Middle frontal gyrus (tissue), 1 donor: ENCODE data around the gene CCM2.
"Not testable (repeated sequence)": the region's sequence is repeated elsewhere in the genome, so short reads cannot be mapped to it uniquely, and the experiment has no call there.

Experiments used
- DNase-seq: peaks from one replicate; pipeline ENCODE4 v3.0.0-alpha.2; 2015; ENCODE audit warnings: low spot score; ENCODE audit errors: extremely low spot score

Gene CCM2

DNA sequence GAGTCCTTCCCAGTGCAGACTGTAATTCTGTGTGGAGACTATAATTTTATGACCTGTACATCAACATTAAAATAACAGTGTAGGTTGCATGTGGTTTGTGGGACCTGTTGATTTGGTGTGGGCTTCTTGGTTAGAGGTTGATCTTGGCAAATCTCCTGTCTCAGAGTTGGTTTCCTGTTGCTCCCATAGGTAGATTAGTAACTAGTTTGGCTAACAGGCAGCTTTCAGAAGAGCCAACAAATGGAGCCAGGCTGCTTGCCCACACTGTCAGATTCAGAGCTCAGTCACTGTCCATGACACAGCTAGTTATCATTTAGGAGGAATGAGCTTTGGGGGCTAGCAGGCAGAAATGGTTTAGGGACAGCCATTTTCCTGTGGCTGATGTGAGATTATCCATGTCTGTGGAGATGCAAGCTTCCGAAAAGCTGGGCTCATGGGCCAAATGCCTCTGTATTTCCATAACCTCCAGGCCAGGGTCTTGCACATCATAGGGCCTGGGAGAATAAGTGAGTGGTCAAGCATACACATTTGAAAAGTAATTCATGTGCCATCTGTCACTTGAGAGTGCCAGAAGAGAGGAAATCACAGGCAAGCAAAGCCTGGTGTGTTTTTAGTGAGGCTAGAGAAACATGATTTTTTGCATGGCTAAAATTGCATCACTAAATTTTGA lies 33.4 kb downstream of the CCM2 start:
- no peak for DNase-seq

DNA sequence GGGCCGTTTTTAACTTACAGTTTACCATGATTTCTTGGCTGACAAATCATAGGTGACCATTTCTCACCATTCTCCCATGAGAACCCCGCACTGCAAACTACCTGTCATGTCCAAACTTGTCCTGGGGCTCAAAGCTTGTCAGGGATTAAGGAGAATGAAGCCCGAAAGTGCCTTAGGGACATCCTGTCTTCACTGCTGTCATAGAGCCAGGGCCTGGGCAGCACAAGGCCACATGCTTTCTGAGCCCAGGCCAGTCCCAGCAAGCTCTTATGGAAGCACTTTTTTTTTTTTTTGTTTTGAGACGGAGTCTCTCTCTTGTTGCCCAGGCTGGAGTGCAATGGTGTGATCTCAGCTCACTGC lies 33.9 kb downstream of the CCM2 start:
- DNase-seq: no peak

- DNase-seq: not testable (repeated sequence)
These were observed 34.7 kb downstream of the CCM2 start for GRCh38 chr7:45034710-45035109.

GRCh38 chr7:45035371-45035770 lies 35.4 kb downstream of the CCM2 start:
- DNase-seq: no peak

- DNase-seq: no peak
These were observed 35.9 kb downstream of the CCM2 start for GRCh38 chr7:45035893-45036292.

- DNase-seq: no peak
These were observed 36.3 kb downstream of the CCM2 start for GRCh38 chr7:45036317-45036716.

- DNase-seq: no peak
These were observed 36.8 kb downstream of the CCM2 start for GRCh38 chr7:45036796-45037195.

GRCh38 chr7:45037876-45038275 lies 37.9 kb downstream of the CCM2 start:
- no peak for DNase-seq

DNA sequence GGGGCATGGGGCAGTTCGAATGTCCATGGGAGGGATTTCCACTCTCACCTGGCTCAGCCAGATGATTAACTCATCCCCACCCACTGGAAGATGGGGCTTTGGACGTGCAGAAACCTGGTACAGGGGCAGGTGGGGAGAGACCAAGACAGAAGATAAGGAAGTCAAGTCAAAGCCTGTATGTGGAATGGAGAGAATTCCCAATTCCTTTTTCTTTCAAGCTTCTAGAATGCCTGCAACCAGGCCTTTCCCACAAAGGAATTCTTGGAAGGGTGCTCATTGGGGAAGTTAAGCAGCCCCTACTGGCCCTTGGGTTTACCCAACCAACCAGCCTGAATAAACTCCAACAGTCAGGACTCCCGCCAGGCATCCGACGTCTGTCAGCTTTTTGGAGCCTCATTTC lies 39.1 kb downstream of the CCM2 start:
- no peak for DNase-seq

- DNase-seq: no peak
These were observed 44.3 kb downstream of the CCM2 start for GRCh38 chr7:45044338-45044737.

GRCh38 chr7:45048748-45049147 lies 48.7 kb downstream of the CCM2 start:
- no peak for DNase-seq

DNA sequence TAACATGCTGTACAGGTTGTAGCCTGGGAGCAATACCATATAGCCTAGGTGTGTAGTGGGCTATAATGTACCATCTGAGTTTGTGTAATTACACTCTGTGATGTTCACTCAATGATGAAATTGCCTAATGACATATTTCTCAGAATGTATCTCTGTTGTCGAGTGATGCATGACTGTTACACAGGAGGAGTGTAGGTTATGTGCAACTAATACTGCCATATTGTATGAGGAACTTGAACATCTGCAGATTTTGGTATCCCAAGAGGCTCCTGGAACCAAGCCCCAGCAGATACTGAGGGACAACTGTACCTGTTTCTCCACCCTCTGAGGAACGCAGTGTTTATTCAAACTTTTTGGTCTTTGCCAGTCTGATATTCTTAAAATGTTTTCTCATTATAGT lies 50.2 kb downstream of the CCM2 start:
- DNase-seq: no peak

- no peak for DNase-seq
These were observed 52.0 kb downstream of the CCM2 start for GRCh38 chr7:45052011-45052410.

DNA sequence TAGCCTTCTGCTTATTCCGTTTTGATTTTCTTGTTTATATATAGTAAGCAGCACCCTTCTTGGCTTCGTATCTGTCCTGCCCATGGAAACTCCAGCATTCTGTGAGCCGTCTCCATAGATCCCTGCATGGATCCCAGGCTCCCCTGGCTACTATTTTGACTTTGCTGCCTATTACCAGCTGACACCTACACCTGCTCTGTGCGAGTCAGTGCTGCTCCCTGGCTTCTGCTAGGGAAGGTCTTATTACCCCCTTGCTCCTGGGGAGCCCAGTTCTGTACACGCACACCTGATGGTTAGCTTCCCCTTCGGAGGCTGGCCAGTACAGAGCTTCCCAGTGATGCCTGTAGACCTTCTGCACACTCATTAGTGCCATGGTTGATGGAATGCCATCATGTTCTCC lies 53.4 kb downstream of the CCM2 start:
- DNase-seq: no peak

DNA sequence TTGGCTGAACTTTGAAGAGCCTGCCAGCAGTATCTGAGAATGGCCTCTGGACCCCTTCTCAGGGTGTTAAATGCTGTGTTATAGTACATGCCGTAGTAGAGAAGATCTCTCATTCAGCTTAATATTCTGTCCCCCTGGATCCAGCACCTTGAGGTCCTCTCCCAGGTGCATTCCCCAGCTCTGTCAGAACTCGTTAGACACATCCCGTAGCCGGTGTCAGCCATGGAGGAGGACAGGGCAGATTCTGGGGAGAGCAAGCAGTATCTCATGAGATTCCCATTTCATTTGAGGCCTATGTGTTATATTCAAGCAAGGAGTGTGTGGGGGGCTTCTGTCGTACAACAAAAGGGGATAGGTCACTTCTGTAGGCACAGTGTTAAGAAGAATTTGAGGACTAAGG lies 53.9 kb downstream of the CCM2 start:
- no peak for DNase-seq

GRCh38 chr7:45054442-45054841 lies 54.4 kb downstream of the CCM2 start:
- DNase-seq: no peak

- no peak for DNase-seq
These were observed 55.0 kb downstream of the CCM2 start for GRCh38 chr7:45055016-45055415.

GRCh38 chr7:45055594-45056219 lies 55.7 kb downstream of the CCM2 start:
- no peak for DNase-seq

DNA sequence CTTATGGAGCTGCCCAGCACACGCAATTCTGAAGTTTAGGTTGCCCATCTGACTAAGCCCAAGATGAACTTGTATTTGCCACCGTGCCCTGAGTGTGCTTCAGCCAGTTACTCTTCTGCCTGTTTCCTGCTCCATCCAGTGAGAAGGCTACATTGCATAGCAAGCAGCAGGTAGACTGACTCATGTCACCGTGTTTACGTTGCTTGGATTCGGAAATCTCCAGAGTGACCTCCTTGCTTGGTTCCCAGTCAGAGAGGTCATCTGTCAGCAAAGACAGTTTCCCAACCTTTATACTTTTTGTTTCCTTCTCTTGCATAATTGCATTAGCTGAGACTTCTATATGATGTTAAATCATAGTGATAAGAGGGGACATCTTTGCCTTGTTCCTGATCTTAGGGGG lies 57.9 kb downstream of the CCM2 start:
- no peak for DNase-seq

GRCh38 chr7:45060295-45060694 lies 60.3 kb downstream of the CCM2 start:
- no peak for DNase-seq

DNA sequence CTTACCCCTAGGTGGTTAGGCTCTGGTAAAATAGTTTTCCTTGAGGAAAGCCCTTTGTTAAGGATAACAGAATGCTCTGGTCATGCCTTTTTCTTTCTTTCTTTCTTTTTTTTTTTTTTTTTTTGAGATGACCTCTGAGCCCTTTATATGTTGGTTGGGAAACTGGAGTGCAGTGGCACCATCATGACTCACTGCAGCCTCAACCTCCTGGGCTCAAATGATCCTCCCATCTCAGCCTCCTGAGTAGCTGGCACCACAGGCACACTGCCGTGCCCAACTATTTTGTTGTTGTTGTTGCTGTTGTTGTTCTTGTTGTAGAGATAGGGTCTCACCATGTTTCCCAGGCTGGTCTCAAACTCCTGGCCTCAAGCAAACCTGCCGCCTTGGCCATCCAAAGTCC lies 61.4 kb downstream of the CCM2 start:
- DNase-seq: no peak

DNA sequence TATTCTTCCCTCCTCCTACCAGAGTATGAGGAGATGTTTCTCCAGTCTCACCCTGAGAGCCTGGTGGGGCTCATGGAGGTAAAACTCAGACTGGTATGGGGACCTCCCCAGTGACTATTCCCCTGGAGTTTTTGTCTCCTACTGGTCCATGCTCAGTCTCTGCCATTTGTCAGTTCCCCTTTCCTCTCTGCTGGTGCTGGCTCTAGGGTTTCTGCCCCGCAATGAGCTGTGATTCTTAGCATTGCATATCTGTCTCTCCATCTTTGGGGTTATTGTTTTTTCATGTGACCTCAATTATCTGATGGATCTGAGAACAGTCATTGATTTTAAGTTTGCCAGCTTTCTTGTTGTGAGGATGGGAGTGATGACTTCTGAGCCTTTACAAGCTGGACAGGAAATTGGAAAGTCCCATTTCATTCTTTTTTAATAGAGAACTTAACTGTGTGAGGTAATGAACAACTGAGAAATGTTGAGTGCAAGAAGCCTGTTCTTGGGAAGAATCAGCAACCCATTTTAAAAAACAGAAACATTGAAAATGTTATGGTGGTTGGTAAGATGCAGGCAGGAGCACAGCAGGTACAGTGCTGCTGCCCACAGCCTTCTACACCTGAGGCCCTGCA lies 61.9 kb downstream of the CCM2 start:
- DNase-seq: no peak
